ENCODE data around the gene ARHGAP32.

GRCh38 chr11:128948583-128948982 is 243.5 kb downstream of the ARHGAP32 start:
- no peak for TF ChIP-seq CTCF (IDR thresholded peaks at IDR 0.05; ENCODE audit: insufficient read depth, low read length, poor library complexity, severe bottlenecking)
- TF ChIP-seq EZH2phosphoT487 (conservative IDR thresholded peaks at IDR 0.05; ENCODE audit: low read length), result no peak
